Fibroblast of lung (primary cell): ENCODE measurements around the gene GFM1. TPM values are rescaled to one million over a fixed set of nuclear protein-coding genes. Genes with fewer than 3 reads are reported as not detected.

Source experiments
- DNase-seq, 2 donors: peaks; one replicate each; pipeline versions ENCODE4 v3.0.0 to v3.0.0-alpha.2; 2010; ENCODE audit warnings: low read depth in 2 of 2
- H2AFZ ChIP-seq: 2 replicates; pipeline ENCODE4 v1.5.1; 2012; ENCODE audit warnings: low read length, control low read depth, inconsistent platforms
- H3K27ac ChIP-seq: 2 replicates; pipeline ENCODE4 v1.5.1; 2011; ENCODE audit warnings: low read length, control low read depth; ENCODE audit not compliant: insufficient read depth
- H3K27me3 ChIP-seq: 2 replicates; pipeline ENCODE4 v1.5.1; 2011; ENCODE audit warnings: mild to moderate bottlenecking, low read length; ENCODE audit not compliant: control insufficient read depth, insufficient read depth
- H3K36me3 ChIP-seq: 2 replicates; pipeline ENCODE4 v1.5.1; 2011; ENCODE audit warnings: low read length; ENCODE audit not compliant: control insufficient read depth, insufficient read depth
- H3K4me1 ChIP-seq: 2 replicates; pipeline ENCODE4 v1.5.1; 2011; ENCODE audit warnings: low read length; ENCODE audit not compliant: control insufficient read depth, insufficient read depth; ENCODE audit errors: extremely low read depth
- H3K4me2 ChIP-seq: 2 replicates; pipeline ENCODE4 v1.5.1; 2011; ENCODE audit warnings: low read length, control low read depth; ENCODE audit not compliant: insufficient read depth; ENCODE audit errors: extremely low read depth
- H3K4me3 ChIP-seq, 4 experiments: fragments of 200-600 bp in 1 of 4; sonication (generic) in 1 of 4; replicated peaks in 1 of 4; 2 replicates each; pipeline ENCODE4 v1.5.1; 2011 to 2016; ENCODE audit warnings: low read length in 4 of 4, low read depth in 3 of 4, mild to moderate bottlenecking in 3 of 4, control low read depth in 2 of 4, inconsistent platforms in 1 of 4, mixed read lengths in 1 of 4; ENCODE audit not compliant: insufficient read depth in 1 of 4; ENCODE audit errors: control extremely low read depth in 1 of 4
- H3K79me2 ChIP-seq: 2 replicates; pipeline ENCODE4 v1.5.1; 2012; ENCODE audit warnings: mild to moderate bottlenecking, low read length, inconsistent platforms; ENCODE audit not compliant: control insufficient read depth, insufficient read depth
- H3K9ac ChIP-seq: 2 replicates; pipeline ENCODE4 v1.5.1; 2011; ENCODE audit warnings: mild to moderate bottlenecking, low read length, control low read depth; ENCODE audit not compliant: insufficient read depth
- H3K9me3 ChIP-seq: 2 replicates; pipeline ENCODE4 v1.5.1; 2012; ENCODE audit warnings: low read depth, low read length; ENCODE audit not compliant: control insufficient read depth, insufficient read depth
- H4K20me1 ChIP-seq: 2 replicates; pipeline ENCODE4 v1.5.1; 2011; ENCODE audit warnings: low read length; ENCODE audit not compliant: control insufficient read depth, insufficient read depth; ENCODE audit errors: extremely low read depth
- CTCF ChIP-seq, 2 donors: IDR thresholded peaks in 1 of 2; conservative IDR thresholded peaks in 1 of 2; 1 replicate in 1 of 2; 2 replicates in 1 of 2; pipeline ENCODE4 v1.5.1; 2011 to 2012; ENCODE audit warnings: low read length in 2 of 2, control low read depth in 1 of 2, inconsistent platforms in 1 of 2, low read depth in 1 of 2, mild to moderate bottlenecking in 1 of 2
- EZH2 ChIP-seq: IDR thresholded peaks from 2 replicates; pipeline ENCODE4 v1.5.1; 2012; ENCODE audit warnings: low read length, control low read depth, mild to moderate bottlenecking; ENCODE audit errors: missing control alignments
- polyA plus RNA-seq, 2 donors: library from polyadenylated mRNA; depleted of rRNA in 1 of 2; stranded (reverse) in 1 of 2; unstranded in 1 of 2; fragments of >200 nt; gene quantifications; 2 replicates each; pipeline ENCODE4 v1.2.1, GENCODE V29; 2011 to 2012; ENCODE audit warnings: missing spikeins in 1 of 2
- total RNA-seq: library from RNA; depleted of rRNA; stranded (reverse); fragments of >200 nt; gene quantifications from 2 replicates; pipeline ENCODE4 v1.2.1, GENCODE V29; 2014

GFM1 gene
- total and polyA plus RNA-seq, 2 donors (not counting 1 experiment from before 2014, with no cell fraction given) = 30.5 to 38.6 TPM

- no peak for DNase-seq
- Histone ChIP-seq H3K4me2 (no peak overlapping the region), H3K4me1 (peaks cover 2% of the 10 kb centered on the region), H2AFZ (no peak overlapping the region), H3K4me3 (no peak overlapping the region), H4K20me1 (no peaks in the 10 kb centered on the region), H3K9me3 (no peaks in the 10 kb centered on the region), H3K9ac (no peak overlapping the region), H3K79me2 (peaks cover 19% of the 10 kb centered on the region), H3K27me3 (no peaks in the 10 kb centered on the region), H3K36me3 (peaks cover 5% of the 10 kb centered on the region), H3K27ac (no peak overlapping the region)
- TF ChIP-seq EZH2 (no peak), CTCF (conservative IDR thresholded peaks at IDR 0.05 in 1 of 2, IDR thresholded peaks at IDR 0.05 in 1 of 2; ENCODE audit: low read depth in 1 of 2, low read length in 2 of 2) (no peak)
Measured at GRCh38 chr3:158649791-158650190, 5.5 kb downstream of the GFM1 start.

GRCh38 chr3:158651192-158651591 lies 6.9 kb downstream of the GFM1 start:
- H3K4me1 ChIP-seq = no peaks in the 10 kb centered on the region
- H3K27ac ChIP-seq = no peak overlapping the region
- no peak overlapping the region for H3K4me2 ChIP-seq
- DNase-seq = no peak
- TF ChIP-seq CTCF (conservative IDR thresholded peaks at IDR 0.05 in 1 of 2, IDR thresholded peaks at IDR 0.05 in 1 of 2; ENCODE audit: low read depth in 1 of 2, low read length in 2 of 2) (no peak), EZH2 (no peak)
- H4K20me1 ChIP-seq = no peaks in the 10 kb centered on the region
- H3K79me2 ChIP-seq = peaks cover 5% of the 10 kb centered on the region
- H3K27me3 ChIP-seq = no peaks in the 10 kb centered on the region
- H3K4me3 ChIP-seq = no peak overlapping the region
- no peaks in the 10 kb centered on the region for H3K9me3 ChIP-seq
- no peak overlapping the region for H2AFZ ChIP-seq
- H3K9ac ChIP-seq = no peak overlapping the region
- peaks cover 5% of the 10 kb centered on the region for H3K36me3 ChIP-seq

- no peak for TF ChIP-seq CTCF (conservative IDR thresholded peaks at IDR 0.05 in 1 of 2, IDR thresholded peaks at IDR 0.05 in 1 of 2; ENCODE audit: low read depth in 1 of 2, low read length in 2 of 2)
- no peak for TF ChIP-seq EZH2
- Histone ChIP-seq H3K27ac (no peak overlapping the region), H3K4me2 (no peak overlapping the region), H3K79me2 (no peaks in the 10 kb centered on the region), H2AFZ (no peak overlapping the region), H4K20me1 (no peaks in the 10 kb centered on the region), H3K4me3 (no peak overlapping the region), H3K36me3 (peaks cover 5% of the 10 kb centered on the region), H3K27me3 (no peaks in the 10 kb centered on the region), H3K4me1 (no peaks in the 10 kb centered on the region), H3K9me3 (no peaks in the 10 kb centered on the region), H3K9ac (no peak overlapping the region)
- DNase-seq = no peak
Measured at GRCh38 chr3:158652463-158652862, 8.1 kb downstream of the GFM1 start.
